NCI-H2227 treated with DMSO at 0.1 percent for 48 hours (cell line): Measurements from ENCODE around the gene PCSK4.
"Not testable (repeated sequence)": the region's sequence is repeated elsewhere in the genome, so short reads cannot be mapped to it uniquely, and the experiment has no call there.

Experiments used
- DNase-seq: peaks from one replicate; lab custom pipeline; 2025; lab: John Stamatoyannopoulos, UW

The PCSK4 gene

GRCh38 chr19:1487576-1488281 is 2.4 kb downstream of the PCSK4 start:
- DNase-seq = no peak

- DNase-seq = no peak
Measured at GRCh38 chr19:1486720-1487575, 3.2 kb downstream of the PCSK4 start.

GRCh38 chr19:1483979-1484428 is 6.1 kb downstream of the PCSK4 start:
- DNase-seq = no peak

GRCh38 chr19:1483131-1483978 is 6.8 kb downstream of the PCSK4 start:
- DNase-seq = no peak

GRCh38 chr19:1482361-1483130 is 7.6 kb downstream of the PCSK4 start:
- DNase-seq = no peak

- DNase-seq = no peak
Measured at GRCh38 chr19:1481893-1482360, 8.2 kb downstream of the PCSK4 start.

GRCh38 chr19:1481224-1481892 is 8.8 kb downstream of the PCSK4 start:
- no peak for DNase-seq

- DNase-seq = peak; percentile 83
Measured at GRCh38 chr19:1478934-1479707, 11.0 kb downstream of the PCSK4 start, which contains the start of gene C19orf25. Gene C19orf25, minus strand, starts transcription at chr19:1479215. Its CDS starts 312 bp downstream, at chr19:1478903.

GRCh38 chr19:1477056-1477455 is 13.1 kb downstream of the PCSK4 start:
- not testable (repeated sequence) for DNase-seq

GRCh38 chr19:1475751-1476437 is 14.3 kb downstream of the PCSK4 start:
- DNase-seq = no peak

GRCh38 chr19:1474765-1475351 is 15.3 kb downstream of the PCSK4 start:
- DNase-seq = no peak

GRCh38 chr19:1474011-1474764 is 16.0 kb downstream of the PCSK4 start:
- no peak for DNase-seq

- no peak for DNase-seq
Measured at GRCh38 chr19:1473085-1473851, 16.9 kb downstream of the PCSK4 start.

- DNase-seq = no peak
Measured at GRCh38 chr19:1472231-1473084, 17.7 kb downstream of the PCSK4 start.

- DNase-seq = no peak
Measured at GRCh38 chr19:1471515-1472160, 18.5 kb downstream of the PCSK4 start.

- peak; percentile 60 for DNase-seq
Measured at GRCh38 chr19:1471010-1471514, 19.1 kb downstream of the PCSK4 start.
